ENCODE data around the gene DUS1L. TPM values are rescaled to one million over a fixed set of nuclear protein-coding genes. Genes with fewer than 3 reads are reported as not detected.

DUS1L gene
- total RNA-seq, 1 donor from 2014 or later = 97.1 TPM

DNA sequence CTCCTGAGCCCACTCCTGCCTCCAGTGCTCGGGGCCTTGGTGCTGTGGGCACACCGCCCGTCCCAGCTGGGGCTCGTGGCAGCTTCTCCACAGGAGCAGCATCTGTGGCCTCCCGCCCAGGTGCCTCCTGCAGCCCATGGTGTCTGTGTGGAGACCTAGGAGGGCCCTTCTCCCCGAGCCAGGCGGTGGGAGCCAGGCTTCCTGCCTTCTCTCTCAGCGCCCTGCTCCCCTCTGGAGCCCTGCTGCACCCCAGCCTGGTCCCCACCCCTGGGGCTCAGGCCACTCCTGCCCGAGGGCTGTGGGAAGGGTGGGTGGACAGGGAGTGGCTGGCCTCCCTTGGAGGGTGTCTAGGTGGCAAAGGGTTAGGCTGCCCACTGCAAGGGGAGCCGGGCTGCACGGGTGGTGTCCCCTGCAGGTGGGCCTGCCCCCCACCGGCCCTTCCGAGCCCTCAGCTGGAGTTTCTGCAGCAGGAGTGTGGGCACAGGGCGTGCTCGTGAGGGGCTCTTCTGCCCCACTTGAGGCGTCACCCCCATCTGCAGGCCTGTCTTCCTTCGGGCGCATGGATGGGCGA lies 53.9 kb downstream of the DUS1L start:
- TF ChIP-seq, protein P1, sequence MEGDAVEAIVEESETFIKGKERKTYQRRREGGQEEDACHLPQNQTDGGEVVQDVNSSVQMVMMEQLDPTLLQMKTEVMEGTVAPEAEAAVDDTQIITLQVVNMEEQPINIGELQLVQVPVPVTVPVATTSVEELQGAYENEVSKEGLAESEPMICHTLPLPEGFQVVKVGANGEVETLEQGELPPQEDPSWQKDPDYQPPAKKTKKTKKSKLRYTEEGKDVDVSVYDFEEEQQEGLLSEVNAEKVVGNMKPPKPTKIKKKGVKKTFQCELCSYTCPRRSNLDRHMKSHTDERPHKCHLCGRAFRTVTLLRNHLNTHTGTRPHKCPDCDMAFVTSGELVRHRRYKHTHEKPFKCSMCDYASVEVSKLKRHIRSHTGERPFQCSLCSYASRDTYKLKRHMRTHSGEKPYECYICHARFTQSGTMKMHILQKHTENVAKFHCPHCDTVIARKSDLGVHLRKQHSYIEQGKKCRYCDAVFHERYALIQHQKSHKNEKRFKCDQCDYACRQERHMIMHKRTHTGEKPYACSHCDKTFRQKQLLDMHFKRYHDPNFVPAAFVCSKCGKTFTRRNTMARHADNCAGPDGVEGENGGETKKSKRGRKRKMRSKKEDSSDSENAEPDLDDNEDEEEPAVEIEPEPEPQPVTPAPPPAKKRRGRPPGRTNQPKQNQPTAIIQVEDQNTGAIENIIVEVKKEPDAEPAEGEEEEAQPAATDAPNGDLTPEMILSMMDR (conservative IDR thresholded peaks at IDR 0.05) = no peak
- no peaks in the 10 kb centered on the region for H3K36me3 Mint-ChIP-seq
- no peak overlapping the region for H3K27ac Mint-ChIP-seq

DNA sequence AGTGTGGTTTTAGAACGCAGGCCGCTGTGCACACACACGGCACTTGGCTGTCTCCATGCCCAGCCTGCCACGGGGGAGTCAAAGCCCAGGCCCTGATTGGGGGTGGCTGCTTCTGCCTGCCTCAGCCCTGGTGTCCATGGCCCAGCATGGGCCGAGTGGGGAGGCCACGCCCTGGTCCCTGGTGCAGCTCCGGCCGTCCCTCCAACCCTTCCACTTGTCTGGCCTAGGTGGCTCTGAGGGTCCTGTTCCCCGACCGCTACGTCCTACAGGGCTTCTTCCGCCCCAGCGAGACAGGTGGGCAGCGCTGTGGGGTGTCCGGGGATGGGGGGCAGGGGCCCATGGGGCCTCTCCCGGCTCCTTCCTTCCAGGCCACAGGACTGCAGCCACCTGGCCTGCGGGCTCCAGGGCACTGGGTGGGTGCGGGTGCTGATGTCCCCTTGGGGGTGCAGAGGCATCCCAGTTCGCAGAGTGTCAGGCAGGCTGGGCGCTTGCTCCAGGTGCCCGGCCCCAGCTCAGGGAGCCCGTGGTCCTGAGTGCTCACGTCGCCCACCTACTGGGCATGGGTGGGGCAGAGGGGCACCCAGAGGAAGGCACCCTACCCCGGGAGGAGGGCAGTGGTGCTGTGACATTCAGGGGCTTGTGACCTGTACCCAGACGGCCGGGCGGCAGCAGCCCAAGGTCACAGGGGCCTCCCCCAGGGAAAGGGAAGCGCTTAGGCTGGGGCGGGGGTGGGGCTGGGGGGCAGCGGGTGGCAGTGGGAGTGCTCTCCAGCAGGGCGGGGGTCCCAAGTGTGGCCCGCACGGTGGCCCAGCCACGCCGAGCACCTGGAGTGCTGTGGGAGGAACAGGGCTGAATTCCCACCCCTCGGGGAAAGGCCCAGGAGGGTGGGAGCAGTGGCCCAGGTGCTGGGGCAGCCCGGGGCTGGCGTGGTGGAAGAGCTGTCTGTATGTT lies 54.8 kb downstream of the DUS1L start:
- Mint-ChIP-seq H3K36me3 (no peaks in the 10 kb centered on the region), H3K27me3 (no peaks in the 10 kb centered on the region), H3K4me3 (no peak overlapping the region), H3K4me1 (ENCODE audit: unreplicated experiment) (peaks cover 8% of the 10 kb centered on the region), H3K9me3 (no peaks in the 10 kb centered on the region), H3K27ac (no peak overlapping the region)
- no peak for DNase-seq (ENCODE audit: extremely low spot score, unreplicated experiment)
- TF ChIP-seq, protein P1 (conservative IDR thresholded peaks at IDR 0.05) = no peak

More for the DNA sequence above, 53.9 kb downstream of the DUS1L start:
- H3K9me3 Mint-ChIP-seq = no peaks in the 10 kb centered on the region
- DNase-seq (ENCODE audit: extremely low spot score, unreplicated experiment) = no peak
- H3K4me1 Mint-ChIP-seq (ENCODE audit: unreplicated experiment) = peaks cover 3% of the 10 kb centered on the region
- no peak overlapping the region for H3K4me3 Mint-ChIP-seq
- H3K27me3 Mint-ChIP-seq = no peaks in the 10 kb centered on the region

DNA sequence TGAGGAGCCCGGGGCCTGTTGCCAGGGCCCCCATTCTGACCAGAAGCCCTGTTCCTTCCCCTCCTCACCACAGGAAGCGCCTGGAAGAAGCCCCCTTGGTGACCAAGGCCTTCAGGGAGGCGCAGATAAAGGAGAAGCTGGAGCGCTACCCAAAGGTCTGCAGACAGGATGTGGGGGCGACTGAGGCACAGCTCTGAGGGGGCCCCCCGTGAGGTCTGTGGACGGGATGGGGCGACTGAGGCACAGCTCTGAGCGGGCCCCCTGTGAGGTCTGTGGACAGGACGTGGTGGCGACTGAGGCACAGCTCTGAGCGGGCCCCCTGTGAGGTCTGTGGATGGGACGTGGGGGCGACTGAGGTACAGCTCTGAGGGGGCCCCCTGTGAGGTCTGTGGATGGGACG lies 56.2 kb downstream of the DUS1L start:
- Mint-ChIP-seq H3K27ac (no peak overlapping the region), H3K4me1 (ENCODE audit: unreplicated experiment) (peaks cover 8% of the 10 kb centered on the region), H3K27me3 (no peaks in the 10 kb centered on the region), H3K4me3 (no peak overlapping the region), H3K36me3 (no peaks in the 10 kb centered on the region), H3K9me3 (no peaks in the 10 kb centered on the region)
- DNase-seq (ENCODE audit: extremely low spot score, unreplicated experiment) = no peak
- TF ChIP-seq, protein P1 (conservative IDR thresholded peaks at IDR 0.05) = no peak

DNA sequence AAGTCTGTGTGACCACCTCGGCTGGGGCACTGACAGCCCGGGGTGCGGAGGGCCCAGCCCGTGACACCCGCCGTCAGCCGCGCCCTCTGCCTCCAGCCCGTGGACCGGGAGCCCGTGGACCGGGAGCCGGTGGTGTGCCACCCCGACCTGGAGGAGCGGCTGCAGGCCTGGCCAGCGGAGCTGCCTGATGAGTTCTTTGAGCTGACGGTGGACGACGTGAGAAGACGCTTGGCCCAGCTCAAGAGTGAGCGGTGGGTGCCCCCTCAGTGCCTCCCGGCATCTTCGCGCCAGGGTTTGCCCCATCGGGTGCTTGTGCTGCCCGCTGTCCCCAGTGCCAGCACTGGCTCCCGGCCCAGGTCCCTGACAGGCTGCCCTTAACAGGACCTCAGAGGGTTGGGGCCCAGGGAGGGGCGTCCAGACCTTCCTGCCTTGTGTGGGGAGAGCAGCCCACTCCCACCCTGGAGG lies 56.6 kb downstream of the DUS1L start:
- TF ChIP-seq, protein P1 (conservative IDR thresholded peaks at IDR 0.05) = no peak
- Mint-ChIP-seq H3K27me3 (no peaks in the 10 kb centered on the region), H3K27ac (no peak overlapping the region), H3K36me3 (no peaks in the 10 kb centered on the region), H3K9me3 (no peaks in the 10 kb centered on the region), H3K4me1 (ENCODE audit: unreplicated experiment) (peaks cover 8% of the 10 kb centered on the region), H3K4me3 (no peak overlapping the region)
- DNase-seq (ENCODE audit: extremely low spot score, unreplicated experiment) = no peak

DNA sequence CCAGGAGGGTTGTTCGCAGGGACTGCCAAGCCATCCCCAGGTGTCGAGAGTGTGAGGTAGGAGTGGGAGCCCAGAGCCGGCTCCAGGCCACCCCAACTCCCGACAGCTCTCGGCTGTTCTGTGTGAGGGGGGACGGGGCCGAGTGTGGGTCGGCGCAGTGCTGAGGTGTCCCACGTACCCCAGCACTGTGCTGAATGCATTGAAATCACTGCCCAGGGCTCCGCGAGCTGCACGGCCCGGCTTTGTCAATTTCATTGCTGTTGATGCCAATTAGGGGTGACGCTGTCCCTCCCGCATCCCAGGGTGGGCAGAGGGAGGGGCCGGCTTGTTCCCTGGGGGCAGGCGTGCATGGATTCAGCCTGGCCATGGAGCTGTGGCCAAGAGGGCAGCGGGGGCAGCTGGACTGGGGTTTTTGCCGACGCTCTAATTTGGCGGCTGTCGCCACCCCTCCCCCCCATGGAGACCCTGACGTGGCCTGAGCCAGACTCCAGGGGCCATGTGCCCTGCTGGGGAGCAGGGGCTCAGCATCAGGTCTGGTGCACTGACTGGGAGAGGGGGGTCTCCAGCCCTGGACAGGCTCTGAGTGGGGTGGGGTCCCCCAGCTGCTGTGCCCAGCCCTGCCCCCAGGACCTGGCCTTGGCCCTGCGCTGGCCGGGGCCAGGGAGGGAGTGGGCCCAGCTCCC lies 57.2 kb downstream of the DUS1L start:
- H3K9me3 Mint-ChIP-seq = no peaks in the 10 kb centered on the region
- TF ChIP-seq, protein P1 (conservative IDR thresholded peaks at IDR 0.05) = no peak
- no peaks in the 10 kb centered on the region for H3K36me3 Mint-ChIP-seq

More for the DNA sequence above, 57.2 kb downstream of the DUS1L start:
- H3K27me3 Mint-ChIP-seq = no peaks in the 10 kb centered on the region
- DNase-seq (ENCODE audit: extremely low spot score, unreplicated experiment) = no peak
- no peak overlapping the region for H3K27ac Mint-ChIP-seq
- H3K4me1 Mint-ChIP-seq (ENCODE audit: unreplicated experiment) = peaks cover 12% of the 10 kb centered on the region
- no peak overlapping the region for H3K4me3 Mint-ChIP-seq

Other genes with a start within 250 kb of the DUS1L start
- 54.2 and 101 TPM in 2 replicates for gene MCRIP1, start 232.5 kb downstream of the DUS1L start, total RNA-seq (ENCODE audit: low replicate concordance)
- gene PPP1R27, start 230.8 kb downstream of the DUS1L start, total RNA-seq (ENCODE audit: low replicate concordance) = not detected in 2 replicates
- 555 and 815 TPM in 2 replicates for gene P4HB, start 205.3 kb downstream of the DUS1L start, total RNA-seq (ENCODE audit: low replicate concordance)
- 250 and 264 TPM in 2 replicates for gene ARHGDIA, start 194.5 kb downstream of the DUS1L start, total RNA-seq (ENCODE audit: low replicate concordance)
- 102 and 124 TPM in 2 replicates for gene ALYREF, start 174.2 kb downstream of the DUS1L start, total RNA-seq (ENCODE audit: low replicate concordance)
- 136 and 140 TPM in 2 replicates for gene ANAPC11, start 174.1 kb downstream of the DUS1L start, total RNA-seq (ENCODE audit: low replicate concordance)
- gene NPB, start 163.6 kb downstream of the DUS1L start, total RNA-seq (ENCODE audit: low replicate concordance) = 0.64 and 2.5 TPM in 2 replicates
- 46.8 and 50.4 TPM in 2 replicates for gene PCYT2, start 154.4 kb downstream of the DUS1L start, total RNA-seq (ENCODE audit: low replicate concordance)
- gene SIRT7, start 147.6 kb downstream of the DUS1L start, total RNA-seq (ENCODE audit: low replicate concordance) = 29.9 and 46.0 TPM in 2 replicates
- gene MAFG, start 138.1 kb downstream of the DUS1L start, total RNA-seq (ENCODE audit: low replicate concordance) = 22.4 and 30.0 TPM in 2 replicates
- 110 and 127 TPM in 2 replicates for gene PYCR1, start 128.5 kb downstream of the DUS1L start, total RNA-seq (ENCODE audit: low replicate concordance)
- gene MYADML2, start 118.6 kb downstream of the DUS1L start, total RNA-seq (ENCODE audit: low replicate concordance) = not detected in 2 replicates
- gene NOTUM, start 104.6 kb downstream of the DUS1L start, total RNA-seq (ENCODE audit: low replicate concordance) = 1.9 and 3.2 TPM in 2 replicates
- gene ASPSCR1, start 88.2 kb downstream of the DUS1L start, total RNA-seq (ENCODE audit: low replicate concordance) = 31.5 and 35.6 TPM in 2 replicates
- gene CENPX, start 42.9 kb downstream of the DUS1L start, total RNA-seq (ENCODE audit: low replicate concordance) = 60.4 and 69.3 TPM in 2 replicates
- 27.6 and 29.4 TPM in 2 replicates for gene LRRC45, start 42.5 kb downstream of the DUS1L start, total RNA-seq (ENCODE audit: low replicate concordance)
- gene RAC3, start 34.1 kb downstream of the DUS1L start, total RNA-seq (ENCODE audit: low replicate concordance) = 41.7 and 51.7 TPM in 2 replicates
- 158 and 175 TPM in 2 replicates for gene DCXR, start 28.1 kb downstream of the DUS1L start, total RNA-seq (ENCODE audit: low replicate concordance)
- gene RFNG, start 14.0 kb downstream of the DUS1L start, total RNA-seq (ENCODE audit: low replicate concordance) = 35.9 and 43.4 TPM in 2 replicates
- gene GPS1, start 13.9 kb downstream of the DUS1L start, total RNA-seq (ENCODE audit: low replicate concordance) = 111 and 112 TPM in 2 replicates
- 228 and 326 TPM in 2 replicates for gene FASN, start 32.4 kb upstream of the DUS1L start, total RNA-seq (ENCODE audit: low replicate concordance)
- 33.5 and 58.7 TPM in 2 replicates for gene CCDC57, start 147.0 kb upstream of the DUS1L start, total RNA-seq (ENCODE audit: low replicate concordance)
- 27.8 and 29.8 TPM in 2 replicates for gene SLC16A3, start 163.2 kb upstream of the DUS1L start, total RNA-seq (ENCODE audit: low replicate concordance)
- 176 and 184 TPM in 2 replicates for gene CSNK1D, start 207.9 kb upstream of the DUS1L start, total RNA-seq (ENCODE audit: low replicate concordance)

All from type B pancreatic cell (in vitro differentiated cells).